Hematopoietic multipotent progenitor cell (in vitro differentiated cells): ENCODE data around the gene FAM222A. TPM values are rescaled to one million over a fixed set of nuclear protein-coding genes. Genes with fewer than 3 reads are reported as not detected.

Experiments
- DNase-seq, 3 donors: peaks; one replicate each; pipeline ENCODE4 v3.0.0-alpha.2; 2011 to 2015; ENCODE audit warnings: low read depth in 2 of 3, low spot score in 2 of 3
- total RNA-seq: library from RNA; depleted of rRNA; stranded (reverse); fragments of >200 nt; gene quantifications from one replicate; pipeline ENCODE4 v1.2.3, GENCODE V29; 2012

Gene FAM222A
- total RNA-seq, 1 donor, result 0.81 TPM

DNA sequence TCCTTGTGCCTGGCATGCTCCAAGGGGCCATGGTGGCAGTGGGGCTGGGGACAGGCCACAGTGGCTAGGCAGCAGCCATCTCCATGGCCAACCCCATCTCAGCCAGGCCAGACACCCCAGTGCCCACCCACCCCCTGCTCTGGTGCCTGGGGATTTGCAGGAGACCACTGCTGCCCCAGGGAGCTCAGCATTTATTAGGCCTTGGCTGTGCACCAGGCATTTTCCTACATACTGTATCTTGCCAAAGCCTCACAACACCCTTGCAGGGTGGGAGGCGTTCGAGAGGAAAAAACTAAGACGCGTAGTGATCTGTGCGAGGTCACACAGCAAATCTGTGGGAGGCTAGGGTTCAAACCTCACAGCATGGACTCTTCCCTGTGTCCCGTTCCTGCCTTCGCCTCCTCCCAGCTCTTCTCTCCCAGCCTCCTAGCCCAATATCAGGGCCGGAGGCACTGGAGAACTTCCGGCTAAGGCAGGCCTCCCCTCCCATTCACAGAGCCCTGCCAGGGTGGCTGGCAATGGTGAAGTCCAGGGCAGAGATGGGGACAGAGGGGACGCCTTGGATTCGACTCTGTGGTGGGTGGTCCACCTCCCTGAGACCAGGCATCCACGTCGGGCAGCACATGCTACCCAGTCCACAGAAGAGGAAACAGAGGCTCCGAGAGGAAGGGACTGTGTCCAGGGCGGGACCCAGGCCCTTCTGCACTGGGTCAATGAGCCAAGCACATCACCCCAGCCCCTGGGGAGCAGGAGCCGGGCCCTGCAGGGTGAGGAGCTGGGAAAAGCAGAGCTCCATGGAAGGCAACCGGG is 57.4 kb downstream of the FAM222A start:
- DNase-seq, result no peak

DNA sequence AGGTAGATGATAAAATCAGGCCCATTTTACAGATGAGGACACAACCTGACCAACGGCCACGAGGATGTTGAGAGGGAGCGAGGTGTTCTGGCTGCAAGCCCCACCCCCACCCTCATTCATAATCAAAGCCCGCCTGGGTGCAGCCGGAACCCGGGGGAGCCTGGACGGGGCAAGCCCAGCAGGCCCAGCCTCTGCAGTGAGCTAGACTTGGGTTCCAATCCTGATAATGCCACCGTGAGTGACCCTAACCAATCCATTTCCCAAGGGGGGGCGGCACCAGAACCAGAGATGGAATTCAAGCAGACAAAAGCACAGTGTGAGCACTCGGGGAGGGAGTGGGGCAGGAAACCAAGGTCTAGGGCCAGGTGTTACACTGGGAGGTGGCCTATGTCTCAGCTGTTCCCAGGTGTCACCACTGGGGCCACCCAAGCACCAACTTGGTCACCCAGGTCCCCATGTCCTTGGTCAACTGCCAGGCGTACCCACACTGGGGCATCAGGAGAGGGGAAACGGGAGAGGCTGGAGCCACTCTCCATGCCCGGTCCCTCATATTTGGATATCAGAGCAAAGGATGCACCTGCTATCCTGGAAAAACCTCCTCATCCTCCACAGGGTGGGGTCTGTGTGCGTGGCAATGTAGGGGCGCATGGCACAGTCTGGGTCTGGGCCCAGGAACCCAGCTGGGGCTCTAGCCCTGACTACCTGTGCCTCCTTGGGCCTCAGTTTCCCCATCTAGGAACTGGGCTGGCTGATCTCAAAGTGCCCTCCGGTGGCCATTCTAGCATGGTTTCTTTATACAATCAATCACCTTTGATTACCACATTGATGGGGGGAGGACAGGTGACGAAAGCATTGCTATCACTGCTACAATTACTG is 58.4 kb downstream of the FAM222A start:
- DNase-seq, result no peak

DNA sequence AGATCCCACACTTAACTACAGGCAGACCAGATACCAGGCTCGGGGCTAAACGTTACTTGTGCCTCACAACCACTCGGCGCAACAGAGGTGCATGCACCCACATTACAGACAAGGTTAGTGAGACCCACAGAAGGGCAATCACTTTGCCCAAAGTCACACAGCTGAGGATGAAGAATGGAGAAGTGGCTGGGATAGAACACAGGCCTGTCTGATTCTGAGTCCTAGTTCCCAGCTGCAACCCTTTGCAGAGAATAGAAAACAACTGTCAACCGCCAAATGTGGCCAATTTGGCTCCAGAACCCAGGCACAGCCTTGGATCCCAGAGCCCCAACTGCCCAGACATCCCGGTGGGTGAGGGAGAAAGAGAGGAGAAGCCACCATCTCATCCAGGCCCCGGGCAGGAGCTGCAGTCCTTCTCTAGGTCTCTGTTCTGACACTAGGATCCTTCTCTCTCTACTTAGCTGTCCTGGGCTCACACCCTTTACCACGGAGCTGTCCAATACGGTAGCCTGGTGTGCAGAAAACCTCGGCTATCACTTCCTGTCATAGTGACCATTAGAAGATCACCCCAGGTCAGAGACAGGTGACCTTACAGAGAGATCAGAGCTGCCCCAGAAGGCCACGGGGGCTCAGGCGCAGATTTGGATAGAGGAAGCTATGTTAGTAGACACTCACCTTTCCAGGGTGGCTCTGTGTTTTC is 59.1 kb downstream of the FAM222A start:
- DNase-seq, result no peak

DNA sequence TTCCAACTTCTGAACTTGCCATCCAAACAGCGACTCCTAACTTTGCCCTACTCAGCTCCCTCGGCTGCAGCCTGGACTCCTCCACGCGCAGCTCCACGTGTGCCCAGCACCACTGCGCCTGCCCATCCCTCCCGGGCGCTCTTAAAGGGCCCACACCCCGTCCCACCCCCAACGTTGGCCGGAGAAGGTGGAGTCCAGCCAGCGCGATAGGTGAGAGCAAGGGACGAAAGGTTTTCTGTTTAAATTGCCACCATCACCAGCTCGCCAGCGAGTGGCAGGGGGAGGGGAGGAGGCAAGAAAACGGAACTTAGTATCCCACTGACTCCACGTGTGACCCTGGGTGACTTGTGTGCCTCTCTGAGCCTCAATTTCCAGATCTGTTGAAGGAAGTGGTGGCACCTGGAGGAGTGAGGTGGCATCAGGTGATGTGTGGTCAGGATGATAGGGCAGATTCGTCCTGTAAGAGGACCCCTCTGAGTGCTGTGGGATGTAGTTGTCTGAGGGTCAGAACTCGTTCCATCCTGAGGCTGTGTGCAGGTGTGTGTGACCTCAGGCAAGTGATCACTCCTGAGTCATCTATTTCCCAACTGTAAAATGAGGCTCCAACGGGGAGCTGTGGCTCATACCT is 59.9 kb downstream of the FAM222A start:
- peak in 1 of 3 donors; percentile 33 for DNase-seq

DNA sequence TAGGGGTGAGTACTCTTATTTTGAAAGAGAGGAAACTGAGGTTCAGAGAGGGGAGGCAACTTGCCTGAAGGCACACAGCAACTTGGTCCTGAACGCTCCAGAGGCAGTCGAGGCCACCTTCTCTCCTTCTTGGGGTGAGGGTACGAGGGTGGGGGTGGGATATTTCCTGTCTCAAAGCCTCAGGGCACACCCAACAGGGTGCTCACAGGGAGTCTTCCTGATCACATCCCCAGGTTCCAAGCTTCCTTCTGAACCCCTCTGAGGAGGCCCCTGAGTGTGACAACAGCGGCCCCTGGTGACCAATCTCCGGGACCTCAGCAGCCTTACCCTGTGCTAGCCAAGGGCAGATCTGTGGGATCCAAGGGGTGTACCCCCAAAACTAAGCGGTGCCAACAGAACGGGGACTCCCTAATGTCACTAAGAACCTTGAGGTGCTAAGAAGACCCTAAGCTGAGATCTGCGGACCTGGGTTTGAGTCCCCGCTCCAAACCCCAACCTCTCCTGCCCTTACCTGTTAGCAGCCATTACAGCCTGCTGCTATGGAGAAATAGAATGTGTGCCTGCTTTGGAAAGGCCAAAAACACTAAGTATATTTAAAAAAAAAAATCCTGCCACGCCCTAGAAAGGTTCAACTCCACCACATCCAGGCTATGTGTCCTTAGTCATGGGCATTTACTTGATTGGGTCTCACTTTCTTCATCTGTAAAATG is 61.7 kb downstream of the FAM222A start:
- DNase-seq, result peak; percentile 43 to 81 (median 60)

DNA sequence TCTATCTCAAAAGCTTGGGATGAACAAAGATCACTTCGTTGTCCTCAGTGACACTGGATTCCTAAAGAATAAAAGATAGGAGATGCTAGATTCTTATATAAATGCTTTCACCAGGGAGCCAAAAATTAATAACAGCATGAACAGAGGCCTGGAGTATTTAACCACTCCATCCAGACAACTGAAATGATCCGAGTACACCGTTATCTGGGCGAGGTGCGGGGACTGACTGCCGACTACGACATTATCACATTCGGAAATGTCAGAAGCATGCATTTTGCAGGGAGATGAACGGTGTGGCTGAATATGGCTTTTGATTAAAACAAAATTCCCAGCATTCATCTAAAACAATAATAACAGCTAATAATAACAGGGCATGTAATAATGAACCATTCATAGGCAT is 63.0 kb downstream of the FAM222A start:
- no peak for DNase-seq

DNA sequence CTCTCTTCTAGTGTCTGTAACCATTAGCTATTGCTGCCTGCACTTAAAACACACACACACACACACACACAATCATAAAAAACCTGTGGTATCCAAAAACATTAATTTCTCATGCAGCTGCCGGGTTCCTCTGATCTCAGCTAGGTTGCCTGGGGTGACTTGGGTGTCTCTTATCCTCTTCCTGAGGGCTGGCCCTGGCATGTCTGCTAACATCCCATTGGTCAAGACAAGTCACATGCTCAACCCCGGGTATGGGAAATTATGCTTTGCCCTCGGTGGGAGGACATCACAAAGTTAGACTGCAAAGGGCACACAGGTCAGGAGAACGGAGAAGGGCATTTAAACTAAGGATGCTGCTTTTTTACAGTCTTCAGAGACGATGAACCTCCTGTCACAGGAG is 63.9 kb downstream of the FAM222A start:
- peak in 1 of 3 donors; percentile 14 for DNase-seq

DNA sequence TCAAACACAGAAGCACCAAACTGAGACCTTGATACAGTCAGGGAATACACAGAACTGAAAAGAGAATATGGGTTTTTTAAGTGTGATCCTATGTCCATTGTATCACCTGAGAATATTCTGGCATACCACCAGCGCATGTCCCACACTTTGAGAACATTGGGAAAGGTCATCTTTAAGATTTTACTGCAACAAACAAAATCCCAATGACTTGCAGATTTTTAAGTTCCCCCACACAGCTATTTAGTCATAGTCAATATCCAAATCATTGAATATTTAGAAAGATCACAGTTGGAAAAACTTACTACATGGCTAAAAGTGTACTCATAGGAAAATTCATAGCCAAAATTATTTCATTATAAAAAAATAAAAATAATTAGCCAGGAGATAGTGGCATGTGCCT is 65.1 kb downstream of the FAM222A start:
- no peak for DNase-seq

DNA sequence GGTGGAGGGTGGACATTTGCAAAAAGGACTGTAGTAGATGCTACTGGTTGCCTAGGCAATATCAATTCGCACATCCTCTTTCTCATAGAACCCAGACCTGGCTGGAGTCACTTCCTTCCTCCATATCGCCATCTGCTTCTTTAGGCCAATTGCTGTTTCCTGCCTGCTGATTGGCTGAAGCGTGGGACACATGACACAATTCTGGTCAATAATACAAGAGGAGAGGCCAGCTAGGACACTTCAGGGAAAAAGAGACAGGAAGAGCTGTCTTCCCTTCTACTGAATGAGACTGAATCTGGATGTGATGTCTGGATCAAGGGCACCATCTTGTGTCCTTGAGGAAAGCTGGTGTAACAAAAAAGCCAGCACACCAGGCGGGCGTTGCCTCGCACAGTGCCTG is 65.8 kb downstream of the FAM222A start:
- no peak for DNase-seq

DNA sequence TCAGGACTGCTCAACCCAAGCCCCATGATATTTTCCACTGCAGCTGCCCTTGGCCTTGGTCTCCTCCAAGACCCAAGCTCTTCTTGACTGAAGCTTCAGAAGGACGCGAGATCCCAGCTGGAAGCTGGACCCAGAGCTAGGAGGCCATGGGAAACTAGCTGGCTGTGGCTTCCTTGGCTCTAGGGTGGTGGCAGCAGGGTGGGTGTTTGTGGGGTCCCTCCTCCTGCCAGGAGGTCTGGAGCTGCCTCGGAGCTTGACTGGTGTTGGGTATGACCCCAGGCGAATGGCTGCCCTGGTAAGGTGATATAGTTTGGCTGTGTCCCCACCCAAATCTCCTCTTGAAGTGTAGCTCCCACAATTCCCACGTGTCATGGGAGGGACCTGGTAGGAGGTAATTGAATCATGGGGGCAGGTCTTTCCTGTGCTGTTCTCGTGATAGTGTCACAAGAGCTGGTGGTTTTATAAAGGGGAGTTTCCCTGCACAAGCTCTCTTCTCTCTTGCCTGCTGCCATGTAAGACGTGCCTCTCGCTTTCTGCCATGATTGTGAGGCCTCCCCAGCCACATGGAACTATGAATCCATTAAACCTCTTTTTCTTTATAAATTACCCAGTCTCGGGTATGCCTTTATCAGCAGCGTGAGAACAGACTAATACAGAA is 68.2 kb downstream of the FAM222A start:
- DNase-seq, result no peak

DNA sequence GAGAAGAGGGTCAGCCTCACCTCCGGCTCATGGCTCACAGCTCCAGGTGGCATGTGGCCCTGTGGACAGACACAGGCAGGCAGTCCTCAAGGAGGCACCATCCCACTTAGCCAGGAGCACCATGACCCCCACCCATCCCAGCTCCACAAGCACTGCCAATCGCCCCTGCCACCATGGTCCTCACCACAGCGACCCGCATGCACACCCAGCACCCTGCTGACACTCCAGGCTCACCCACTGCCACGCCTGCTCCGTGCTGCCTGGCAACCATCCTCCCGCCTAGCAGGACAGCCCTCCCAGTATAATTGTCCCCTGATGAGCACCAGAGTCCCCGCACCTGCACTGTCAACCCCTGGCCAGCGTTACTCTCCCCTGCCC is 68.7 kb downstream of the FAM222A start:
- no peak for DNase-seq

DNA sequence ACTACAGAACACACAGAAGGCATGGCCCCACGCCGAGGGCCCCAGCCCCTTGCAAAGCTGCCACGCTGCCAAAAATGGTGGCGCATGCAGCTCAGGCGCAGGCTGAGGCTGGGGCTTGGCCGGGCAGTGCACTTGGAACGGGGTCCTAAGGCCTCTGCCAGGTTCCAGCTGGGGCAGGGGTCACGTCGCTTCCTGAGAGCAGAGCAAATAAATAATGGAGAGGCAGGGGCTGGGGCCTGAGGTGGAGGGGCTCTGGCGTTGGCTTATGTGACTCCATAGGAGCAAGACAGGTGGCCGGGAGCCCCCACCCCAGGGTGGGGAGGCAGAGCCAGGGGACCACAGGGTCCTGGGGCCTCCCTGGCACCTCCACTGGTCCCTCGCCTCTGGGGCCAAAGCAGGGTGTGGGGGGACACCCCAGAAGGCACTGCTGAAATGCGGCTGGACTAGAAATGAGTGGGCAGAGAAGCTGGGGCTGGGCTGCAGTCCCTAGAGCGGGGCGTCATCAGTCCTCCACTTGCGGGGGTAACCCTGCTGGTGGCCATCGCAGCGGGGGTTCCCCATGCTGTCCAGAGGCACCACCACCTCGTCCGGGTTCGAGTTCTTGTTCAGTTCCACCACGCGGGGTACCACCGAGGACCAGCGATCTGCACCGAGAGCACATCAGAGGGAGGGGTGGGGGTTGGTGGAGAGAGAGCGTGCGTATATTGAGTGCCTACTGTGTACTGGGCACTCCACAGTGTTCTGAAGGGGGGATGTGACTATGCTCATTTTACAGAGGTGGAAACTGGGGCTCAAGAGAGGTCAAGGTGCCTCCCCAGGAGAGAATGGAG is 69.7 kb downstream of the FAM222A start:
- no peak for DNase-seq

DNA sequence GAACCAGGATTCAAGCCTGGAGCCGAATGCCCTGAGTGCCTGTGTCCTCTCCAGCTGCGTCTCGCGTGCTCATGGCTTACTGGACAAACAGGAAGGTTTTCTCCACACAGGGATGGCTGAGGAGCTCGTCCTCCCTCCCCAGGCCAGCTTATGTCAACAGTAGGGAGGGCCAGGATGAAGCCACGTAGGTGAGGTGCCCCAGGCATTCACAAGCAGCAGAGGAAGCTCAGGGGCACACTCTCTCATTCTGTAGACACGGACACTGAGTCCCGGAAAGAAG is 70.3 kb downstream of the FAM222A start:
- no peak for DNase-seq

DNA sequence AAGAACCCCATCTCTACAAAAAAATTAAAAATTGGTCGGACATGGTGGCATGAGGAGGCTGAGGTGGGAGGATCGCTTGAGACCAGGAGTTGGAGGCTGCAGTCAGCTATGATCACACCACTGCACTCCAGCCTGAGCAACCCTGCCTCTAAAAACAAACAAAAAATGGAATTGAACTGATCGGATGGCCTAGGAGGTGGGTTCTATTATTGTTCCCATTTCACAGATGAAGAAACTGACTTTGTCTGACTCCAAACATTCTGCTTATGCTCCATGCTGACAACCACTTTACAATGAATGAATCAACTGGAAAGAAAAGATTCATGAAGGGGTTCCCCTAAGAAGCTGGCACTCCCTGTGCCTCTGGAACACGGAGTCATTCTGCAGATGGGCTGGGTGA is 72.2 kb downstream of the FAM222A start:
- no peak for DNase-seq

DNA sequence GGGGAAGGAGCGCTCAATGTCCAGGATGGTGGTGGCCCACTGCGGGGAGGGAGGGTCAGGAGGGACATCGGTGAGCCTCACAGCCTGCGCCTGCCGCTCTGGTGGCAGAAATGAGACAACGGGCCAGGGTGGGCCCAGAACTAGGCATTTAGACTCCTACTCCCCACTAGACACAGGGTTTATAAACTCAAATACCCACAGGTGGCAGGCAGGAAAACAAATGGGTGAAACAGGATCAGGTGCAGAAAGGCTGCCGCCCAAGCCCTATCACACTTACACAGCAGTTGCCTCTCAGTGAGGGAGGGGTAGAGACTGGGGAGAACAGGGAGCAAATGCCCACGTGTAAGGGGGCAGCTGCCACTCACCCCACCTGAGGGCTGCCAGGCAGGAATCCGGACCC is 73.2 kb downstream of the FAM222A start:
- DNase-seq, result no peak

DNA sequence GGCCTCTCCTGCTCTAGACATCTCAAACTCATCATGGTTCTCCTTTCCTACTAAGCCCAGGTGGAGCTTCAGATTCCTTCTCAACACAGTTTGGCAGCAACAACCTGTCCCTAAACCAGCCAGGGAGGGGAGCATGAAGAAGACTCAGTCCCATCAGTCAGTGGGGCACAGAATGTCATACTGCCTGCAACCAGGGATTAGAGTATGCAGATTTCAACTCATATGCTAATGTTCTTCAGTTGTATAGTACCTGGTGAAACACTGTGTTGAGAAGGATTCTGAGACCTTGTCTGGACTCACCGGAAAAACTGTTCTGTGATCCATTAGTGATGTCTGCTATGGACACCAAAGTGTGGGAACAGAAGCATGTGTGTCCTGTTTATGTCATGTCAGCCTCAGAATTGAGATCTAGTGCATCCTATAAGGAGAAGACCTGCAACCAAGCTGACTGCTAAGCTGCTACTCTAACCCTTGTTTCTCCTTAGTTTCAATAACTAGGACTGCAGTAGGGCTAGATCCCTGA is 76.0 kb downstream of the FAM222A start:
- no peak for DNase-seq

DNA sequence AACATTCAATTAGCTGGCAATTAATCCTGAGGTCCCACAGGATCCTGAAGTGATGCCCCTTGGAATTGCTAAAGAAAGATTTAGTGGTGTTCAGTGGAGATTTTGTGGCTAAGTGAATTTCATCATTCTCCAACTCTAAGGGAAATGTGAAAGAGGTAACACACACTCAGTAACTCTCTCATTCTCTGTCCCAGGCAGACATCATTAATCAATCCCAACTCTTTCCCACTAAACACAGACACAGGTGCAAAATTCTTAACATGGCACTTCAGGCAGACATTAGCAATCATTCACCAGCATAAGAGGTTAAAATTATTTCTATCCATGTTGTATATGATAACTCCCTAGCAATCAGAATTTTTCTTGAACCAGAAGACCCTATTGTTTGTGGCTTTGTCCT is 79.4 kb downstream of the FAM222A start:
- no peak for DNase-seq

DNA sequence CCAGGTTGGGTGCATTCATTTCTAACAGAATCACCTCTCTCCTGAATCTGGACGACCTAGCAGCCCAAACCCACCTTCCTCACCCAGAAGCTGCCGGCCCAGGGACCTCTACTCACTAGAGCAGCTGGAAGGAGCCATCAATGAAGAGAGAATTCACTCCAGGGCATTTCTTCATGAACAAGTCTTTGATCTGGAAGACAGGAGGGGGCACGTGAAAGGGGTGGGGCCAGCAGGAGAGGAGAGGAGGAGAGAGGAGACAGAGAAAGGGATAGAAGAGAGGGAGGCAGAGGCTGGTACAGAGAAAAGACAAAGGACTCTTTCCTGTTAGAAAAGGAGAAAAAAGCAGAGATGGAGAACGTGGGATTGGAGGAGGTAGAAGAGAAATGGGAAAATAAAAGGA is 79.8 kb downstream of the FAM222A start:
- DNase-seq, result no peak
